Muscle layer of duodenum (tissue), 2 donors: Measurements from ENCODE around the gene EIF6.
A peak's percentile ranks its signal among the peaks of the same experiment; 100 is the strongest.
"Not testable (repeated sequence)": the region's sequence is repeated elsewhere in the genome, so short reads cannot be mapped to it uniquely, and the experiment has no call there.

Source experiments
- H3K27ac ChIP-seq: one replicate; pipeline ENCODE4 v1.7.0; 2013; ENCODE audit warnings: mild to moderate bottlenecking, low read length
- H3K27me3 ChIP-seq: one replicate; pipeline ENCODE4 v1.7.0; 2013; ENCODE audit warnings: low read depth, mild to moderate bottlenecking, control low read depth, low read length
- H3K36me3 ChIP-seq, 2 donors: one replicate each; pipeline ENCODE4 v1.7.0; 2013; ENCODE audit warnings: low read length in 2 of 2, control low read depth in 1 of 2, mild to moderate bottlenecking in 1 of 2; ENCODE audit not compliant: insufficient read depth in 2 of 2, control insufficient read depth in 1 of 2
- H3K4me1 ChIP-seq, 2 donors: one replicate each; pipeline ENCODE4 v1.7.0; 2013; ENCODE audit warnings: low read length in 2 of 2, mild to moderate bottlenecking in 2 of 2, control low read depth in 1 of 2, moderate library complexity in 1 of 2; ENCODE audit not compliant: insufficient read depth in 2 of 2, control insufficient read depth in 1 of 2
- H3K4me3 ChIP-seq, 2 donors: one replicate each; pipeline ENCODE4 v1.7.0; 2013; ENCODE audit warnings: low read length in 2 of 2, low read depth in 1 of 2, mild to moderate bottlenecking in 1 of 2
- H3K9me3 ChIP-seq, 2 donors: one replicate each; pipeline ENCODE4 v1.7.0; 2013; ENCODE audit warnings: low read length in 2 of 2, control low read depth in 1 of 2, mild to moderate bottlenecking in 1 of 2; ENCODE audit not compliant: control insufficient read depth in 1 of 2
- donor health status: healthy.

Gene EIF6

GRCh38 chr20:35262731-35263531 is 21.6 kb downstream of the EIF6 start:
- H3K27me3 ChIP-seq, H3K36me3 ChIP-seq, H3K4me1 ChIP-seq: not testable (repeated sequence)

GRCh38 chr20:35262321-35262720 is 22.3 kb downstream of the EIF6 start:
- not testable (repeated sequence) for H3K4me3 ChIP-seq, H3K4me1 ChIP-seq, H3K27ac ChIP-seq, H3K27me3 ChIP-seq, H3K36me3 ChIP-seq, H3K9me3 ChIP-seq

More at GRCh38 chr20:35262731-35263531, 21.6 kb downstream of the EIF6 start:
- H3K9me3 ChIP-seq, H3K4me3 ChIP-seq: not testable (repeated sequence)
- H3K27ac ChIP-seq = peak overlapping the region; percentile 53

- Histone ChIP-seq H3K4me1 (peaks cover 8 to 10% of the 10 kb centered on the region in 2 donors), H3K27me3 (no peaks in the 10 kb centered on the region), H3K4me3 (no peak overlapping the region), H3K9me3 (no peaks in the 10 kb centered on the region), H3K36me3 (peaks cover 0 to 5% of the 10 kb centered on the region in 2 donors), H3K27ac (no peak overlapping the region)
Observed at GRCh38 chr20:35260426-35260825, 24.1 kb downstream of the EIF6 start.

- no peaks in the 10 kb centered on the region for H3K4me1 ChIP-seq
- no peak overlapping the region for H3K27ac ChIP-seq
- H3K27me3 ChIP-seq = no peaks in the 10 kb centered on the region
- no peaks in the 10 kb centered on the region for H3K9me3 ChIP-seq
- H3K4me3 ChIP-seq = no peak overlapping the region
- H3K36me3 ChIP-seq = peaks cover 0 to 5% of the 10 kb centered on the region in 2 donors
Observed at GRCh38 chr20:35257175-35257909, 27.2 kb downstream of the EIF6 start.

- Histone ChIP-seq H3K4me1 (no peaks in the 10 kb centered on the region), H3K36me3 (peaks cover 0 to 5% of the 10 kb centered on the region in 2 donors), H3K4me3 (no peak overlapping the region), H3K27me3 (no peaks in the 10 kb centered on the region), H3K9me3 (no peaks in the 10 kb centered on the region), H3K27ac (no peak overlapping the region)
Observed at GRCh38 chr20:35254448-35254999, 30.0 kb downstream of the EIF6 start.

GRCh38 chr20:35253010-35253409 is 31.6 kb downstream of the EIF6 start:
- H3K4me3 ChIP-seq = no peak overlapping the region
- H3K4me1 ChIP-seq = no peaks in the 10 kb centered on the region
- no peaks in the 10 kb centered on the region for H3K9me3 ChIP-seq
- H3K27ac ChIP-seq = no peak overlapping the region
- H3K27me3 ChIP-seq = no peaks in the 10 kb centered on the region
- peaks cover 0 to 5% of the 10 kb centered on the region in 2 donors for H3K36me3 ChIP-seq

- not testable (repeated sequence) for H3K27me3 ChIP-seq, H3K9me3 ChIP-seq, H3K27ac ChIP-seq, H3K36me3 ChIP-seq, H3K4me1 ChIP-seq, H3K4me3 ChIP-seq
Observed at GRCh38 chr20:35252598-35252997, 32.0 kb downstream of the EIF6 start.

- Histone ChIP-seq H3K4me3 (no peak overlapping the region), H3K9me3 (no peaks in the 10 kb centered on the region), H3K27ac (no peak overlapping the region), H3K27me3 (no peaks in the 10 kb centered on the region), H3K4me1 (no peaks in the 10 kb centered on the region), H3K36me3 (peaks cover 0 to 11% of the 10 kb centered on the region in 2 donors)
Observed at GRCh38 chr20:35252037-35252461, 32.5 kb downstream of the EIF6 start.

- Histone ChIP-seq H3K36me3 (peaks cover 0 to 11% of the 10 kb centered on the region in 2 donors), H3K9me3 (no peaks in the 10 kb centered on the region), H3K27me3 (no peaks in the 10 kb centered on the region), H3K4me3 (no peak overlapping the region), H3K4me1 (no peaks in the 10 kb centered on the region), H3K27ac (no peak overlapping the region)
Observed at GRCh38 chr20:35251613-35251940, 33.0 kb downstream of the EIF6 start.

GRCh38 chr20:35248641-35249475 is 35.7 kb downstream of the EIF6 start:
- peaks cover 0 to 6% of the 10 kb centered on the region in 2 donors for H3K36me3 ChIP-seq
- H3K4me1 ChIP-seq = no peaks in the 10 kb centered on the region
- H3K27ac ChIP-seq = no peak overlapping the region
- no peak overlapping the region for H3K4me3 ChIP-seq
- no peaks in the 10 kb centered on the region for H3K9me3 ChIP-seq
- H3K27me3 ChIP-seq = no peaks in the 10 kb centered on the region

- no peaks in the 10 kb centered on the region for H3K4me1 ChIP-seq
- H3K27me3 ChIP-seq = no peaks in the 10 kb centered on the region
- no peaks in the 10 kb centered on the region for H3K9me3 ChIP-seq
- peaks cover 0 to 6% of the 10 kb centered on the region in 2 donors for H3K36me3 ChIP-seq
- no peak overlapping the region for H3K27ac ChIP-seq
- no peak overlapping the region for H3K4me3 ChIP-seq
Observed at GRCh38 chr20:35246723-35247122, 37.8 kb downstream of the EIF6 start.
